ENCODE measurements around the gene MDH1.
"Not testable (repeated sequence)": the region's sequence is repeated elsewhere in the genome, so short reads cannot be mapped to it uniquely, and the experiment has no call there.

The MDH1 gene

DNA sequence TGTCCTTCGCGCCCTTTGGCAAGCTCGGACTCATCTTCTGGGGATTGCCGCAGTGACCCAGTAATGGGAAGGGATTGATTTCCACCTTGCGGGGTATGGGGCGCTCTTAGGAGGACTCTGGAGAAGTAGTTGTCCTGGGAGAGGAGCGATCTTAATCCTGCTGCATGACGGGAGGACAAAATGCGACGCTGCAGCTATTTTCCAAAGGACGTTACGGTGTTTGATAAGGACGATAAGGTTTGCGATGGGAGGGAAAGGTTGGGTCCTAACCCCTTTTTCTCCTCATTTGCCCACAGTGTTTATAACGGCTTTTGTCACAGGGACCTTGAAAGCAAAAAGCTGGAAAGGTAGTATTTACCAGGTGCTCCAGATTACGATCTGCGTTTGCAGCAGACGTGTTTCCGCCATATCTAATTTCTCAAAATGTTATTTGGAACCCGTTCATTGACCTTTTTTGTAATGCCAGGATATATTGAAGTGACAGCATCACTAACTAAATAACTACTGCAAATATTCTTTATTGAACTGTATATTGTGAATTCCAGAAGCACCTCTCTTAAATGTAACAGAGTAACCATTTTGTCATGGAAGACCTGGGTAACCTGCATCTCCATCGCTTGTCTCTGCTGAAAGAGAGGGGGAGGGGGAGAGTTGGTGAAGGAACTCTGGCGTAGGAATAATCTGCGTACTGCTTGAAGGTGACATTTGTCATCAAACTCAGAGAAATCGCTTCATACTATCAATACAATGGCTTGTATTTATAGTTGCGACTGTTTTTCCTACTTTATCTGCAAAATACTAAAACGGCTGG, 590 bp downstream of the MDH1 start:
- peak; percentile 15 for DNase-seq

DNA sequence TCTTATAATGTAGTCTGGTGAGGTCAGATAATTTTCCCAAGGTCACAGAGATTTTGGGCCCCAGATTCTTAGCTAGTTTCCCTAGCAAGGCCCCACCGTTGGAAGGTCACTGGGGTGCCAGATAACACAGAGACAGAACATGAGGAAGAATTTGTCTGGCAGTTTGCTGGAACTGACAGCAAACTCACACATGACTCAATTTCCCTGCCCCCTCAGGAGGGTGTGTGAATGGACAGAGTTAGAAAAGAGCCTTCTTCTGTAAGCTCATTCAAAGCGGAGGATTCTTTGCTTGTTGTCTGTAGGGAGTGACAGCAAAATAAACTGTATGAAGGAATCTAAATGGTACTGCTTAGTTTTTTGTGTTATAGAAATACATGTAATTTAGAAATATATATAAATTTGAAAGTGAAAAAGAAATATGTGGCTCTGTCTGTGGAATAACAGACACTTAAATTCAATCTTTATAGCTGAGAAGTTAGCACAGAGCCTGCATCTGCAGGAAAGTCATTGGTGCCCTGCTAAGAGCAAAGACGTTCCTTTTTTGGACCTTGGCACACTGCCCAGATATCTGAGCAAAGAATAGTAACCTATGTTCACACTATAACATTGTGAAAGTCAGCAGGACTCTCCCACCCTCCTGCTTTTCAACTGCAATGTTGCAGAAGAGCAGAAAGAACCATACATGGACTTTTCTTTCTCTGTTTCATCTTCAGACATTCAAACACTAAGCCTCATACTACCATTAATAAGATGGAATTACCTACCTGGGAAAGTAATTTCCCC, 2.1 kb downstream of the MDH1 start:
- peak; percentile 71 for DNase-seq

DNA sequence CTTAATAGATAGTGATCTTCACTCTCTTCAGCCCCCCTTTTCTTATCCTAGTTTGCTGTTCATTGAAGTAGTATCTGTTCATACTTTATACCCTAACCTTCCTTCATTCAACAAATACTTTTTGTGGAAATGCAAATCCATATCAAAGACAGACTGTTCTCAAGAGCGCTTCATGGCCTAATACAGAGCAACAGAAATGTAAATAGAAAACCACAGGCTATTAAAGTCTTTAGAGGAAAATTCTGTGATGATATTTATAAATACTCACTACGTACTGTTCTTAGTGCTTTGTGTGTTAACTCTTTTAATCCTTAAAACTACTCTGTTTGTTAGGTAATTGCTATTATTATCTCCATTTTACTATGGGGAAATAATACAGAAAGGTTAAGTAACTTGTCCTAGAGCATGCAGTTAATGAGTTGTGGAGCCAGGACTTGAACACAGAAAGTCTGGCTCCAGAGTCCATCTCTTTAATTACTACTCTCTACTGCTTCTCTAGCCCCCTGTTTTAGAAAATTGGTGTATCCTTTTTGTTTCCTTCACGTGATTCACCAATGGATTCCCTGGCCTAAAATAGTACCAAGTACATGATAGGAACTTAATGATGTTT, 2.9 kb downstream of the MDH1 start:
- DNase-seq = no peak

DNA sequence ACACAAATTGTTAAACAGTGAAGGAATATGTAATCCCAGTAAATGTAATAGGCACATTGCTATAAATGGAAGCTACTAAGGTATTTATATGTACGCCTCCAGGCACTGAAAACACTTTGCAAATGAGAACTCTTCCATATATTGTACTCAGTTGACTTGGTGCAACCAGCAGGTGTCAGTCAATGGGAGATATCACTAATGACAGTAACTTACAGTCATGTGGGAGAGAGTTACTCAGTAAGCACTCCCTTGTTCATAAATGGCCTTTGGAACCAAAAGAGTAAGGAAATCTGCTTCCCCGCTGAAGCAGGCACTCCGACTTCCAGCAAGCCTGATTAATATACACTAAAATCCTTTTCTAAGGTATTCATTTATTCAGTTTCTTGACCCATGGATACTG, 5.9 kb downstream of the MDH1 start:
- DNase-seq = peak; percentile 13

DNA sequence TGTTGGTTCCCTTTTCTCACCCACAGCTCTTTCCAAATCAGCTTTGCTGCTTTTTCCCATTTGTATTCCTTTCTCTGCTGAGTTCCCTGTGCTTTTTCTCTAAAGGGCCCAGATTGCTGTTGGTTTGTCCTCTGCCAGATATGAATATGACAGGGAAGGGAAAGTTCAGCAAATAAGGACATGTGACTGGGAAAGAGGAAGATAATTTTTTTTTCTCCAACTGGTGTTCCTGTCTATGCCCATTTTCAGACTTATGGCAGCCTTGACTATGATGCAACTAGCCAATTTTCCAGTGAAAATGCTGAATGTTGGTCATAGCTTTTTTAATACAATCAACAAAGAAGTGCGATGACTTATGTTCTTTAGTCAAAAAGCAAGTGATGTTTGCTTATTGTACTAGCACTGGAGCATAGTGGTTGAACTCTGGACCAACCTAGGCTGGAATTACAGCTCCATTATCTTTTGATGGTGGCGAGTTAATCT, 7.7 kb downstream of the MDH1 start:
- DNase-seq = no peak

DNA sequence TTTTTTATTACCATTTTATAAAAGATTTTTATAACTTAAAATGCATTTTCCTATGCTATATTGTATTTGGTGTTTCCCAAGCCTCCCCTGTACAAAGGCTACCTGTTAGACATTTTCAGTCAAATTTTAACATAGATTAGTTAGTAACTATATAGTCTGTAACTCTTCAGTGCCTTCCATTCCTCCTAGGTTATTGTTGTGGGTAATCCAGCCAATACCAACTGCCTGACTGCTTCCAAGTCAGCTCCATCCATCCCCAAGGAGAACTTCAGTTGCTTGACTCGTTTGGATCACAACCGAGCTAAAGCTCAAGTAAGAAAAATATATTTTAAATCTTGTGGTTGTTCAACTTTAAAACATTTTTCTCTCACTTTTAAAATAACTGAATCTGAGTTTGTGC, 10.2 kb downstream of the MDH1 start:
- no peak for DNase-seq

DNA sequence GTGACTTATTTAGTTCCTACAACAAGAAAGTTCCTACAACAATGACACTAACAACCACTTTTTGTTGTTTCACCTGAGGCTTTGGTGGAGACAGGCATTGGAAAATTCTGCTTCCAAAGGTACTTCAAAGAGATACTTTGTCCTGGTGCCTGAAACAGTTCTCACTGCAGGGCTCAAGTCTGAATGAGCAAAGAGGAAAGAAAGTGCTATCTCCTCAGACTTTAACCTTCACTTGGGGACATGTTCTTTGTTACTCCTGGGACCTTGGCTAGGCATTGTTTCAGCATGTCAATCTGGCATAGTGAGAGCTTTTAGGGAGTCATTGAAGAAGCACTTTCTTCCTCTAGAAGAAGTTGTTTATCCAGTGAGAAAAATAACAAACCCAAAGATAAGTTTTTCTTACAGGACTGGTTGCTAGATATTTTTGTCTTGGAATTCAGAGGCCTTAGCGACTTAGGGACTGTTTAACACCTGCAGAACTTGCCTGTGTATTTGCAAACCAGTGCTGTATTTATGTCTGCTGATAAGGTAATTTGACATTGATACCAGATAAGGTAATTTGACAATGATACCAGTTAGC, 12.2 kb downstream of the MDH1 start:
- no peak for DNase-seq

DNA sequence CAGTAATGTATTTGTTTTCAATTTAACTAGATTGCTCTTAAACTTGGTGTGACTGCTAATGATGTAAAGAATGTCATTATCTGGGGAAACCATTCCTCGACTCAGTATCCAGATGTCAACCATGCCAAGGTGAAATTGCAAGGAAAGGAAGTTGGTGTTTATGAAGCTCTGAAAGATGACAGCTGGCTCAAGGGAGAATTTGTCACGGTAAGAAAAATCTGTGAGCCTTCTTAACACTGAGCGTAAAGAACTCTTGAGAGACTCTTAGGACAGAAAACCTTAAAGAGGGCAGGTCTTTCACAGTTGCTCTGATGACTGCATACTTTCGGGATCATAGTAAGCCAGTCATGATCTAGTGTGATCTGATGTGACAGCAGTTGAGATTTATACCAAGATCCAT, 15.9 kb downstream of the MDH1 start:
- DNase-seq = no peak

DNA sequence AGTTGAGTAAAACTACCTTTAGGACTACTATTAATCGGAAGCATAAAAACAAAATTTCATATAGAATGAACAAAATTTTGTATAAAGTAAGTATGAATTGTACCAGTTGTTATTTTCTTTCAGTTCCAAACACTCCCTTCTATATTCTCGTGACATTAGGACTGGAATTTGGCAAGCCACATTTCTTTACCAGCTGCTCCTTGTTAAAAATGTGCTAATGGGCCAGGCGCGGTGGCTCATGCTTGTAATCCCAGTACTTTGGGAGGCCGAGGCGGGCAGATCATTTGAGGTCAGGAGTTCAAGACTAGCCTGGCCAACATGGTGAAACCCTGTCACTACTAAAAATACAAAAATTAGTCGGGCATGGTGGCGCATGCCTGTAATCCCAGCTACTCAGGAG, 20.1 kb downstream of the MDH1 start:
- DNase-seq = not testable (repeated sequence)

DNA sequence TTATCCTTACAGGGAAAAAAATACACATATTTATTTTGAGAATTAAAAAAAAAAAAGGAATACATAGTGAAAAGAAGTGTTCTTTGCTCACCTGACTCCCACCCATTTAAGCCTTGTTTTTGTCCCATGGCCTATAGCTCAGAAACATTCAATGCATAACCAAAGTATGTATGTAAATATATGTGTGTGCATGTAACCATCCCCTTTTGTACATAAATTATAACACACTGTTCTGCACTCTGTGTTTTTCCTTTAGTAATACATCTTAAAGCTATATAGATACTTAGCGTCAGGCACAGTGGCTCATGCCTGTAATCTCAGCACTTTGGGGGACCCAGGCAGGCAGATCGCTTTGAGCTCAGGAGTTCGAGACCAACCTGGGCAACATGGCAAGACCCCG, 21.8 kb downstream of the MDH1 start:
- DNase-seq = no peak

DNA sequence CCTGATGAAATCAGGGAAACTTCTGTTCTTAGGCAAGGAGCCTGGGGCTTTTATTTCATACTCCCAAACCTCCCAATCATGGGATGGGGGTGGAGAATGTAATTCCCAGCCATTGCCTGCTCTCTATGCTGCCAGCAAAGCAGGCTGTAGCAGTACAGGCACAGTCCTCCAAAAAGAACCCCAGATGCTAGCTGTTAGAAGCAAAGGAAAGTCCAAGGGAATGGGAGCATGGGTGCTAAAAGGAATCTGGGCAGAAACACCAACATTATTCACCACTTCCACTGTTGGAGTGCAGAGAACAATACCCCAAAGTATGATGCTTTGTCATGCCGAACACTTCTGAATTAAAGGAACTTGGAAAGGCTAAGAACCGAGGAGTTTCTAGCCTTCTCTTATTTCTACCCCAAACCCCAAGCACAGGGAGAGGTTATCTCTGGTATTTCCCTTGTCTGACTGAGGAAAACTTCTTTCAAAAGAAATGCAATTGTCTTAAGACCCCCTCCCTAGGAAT, 24.7 kb downstream of the MDH1 start:
- no peak for DNase-seq

DNA sequence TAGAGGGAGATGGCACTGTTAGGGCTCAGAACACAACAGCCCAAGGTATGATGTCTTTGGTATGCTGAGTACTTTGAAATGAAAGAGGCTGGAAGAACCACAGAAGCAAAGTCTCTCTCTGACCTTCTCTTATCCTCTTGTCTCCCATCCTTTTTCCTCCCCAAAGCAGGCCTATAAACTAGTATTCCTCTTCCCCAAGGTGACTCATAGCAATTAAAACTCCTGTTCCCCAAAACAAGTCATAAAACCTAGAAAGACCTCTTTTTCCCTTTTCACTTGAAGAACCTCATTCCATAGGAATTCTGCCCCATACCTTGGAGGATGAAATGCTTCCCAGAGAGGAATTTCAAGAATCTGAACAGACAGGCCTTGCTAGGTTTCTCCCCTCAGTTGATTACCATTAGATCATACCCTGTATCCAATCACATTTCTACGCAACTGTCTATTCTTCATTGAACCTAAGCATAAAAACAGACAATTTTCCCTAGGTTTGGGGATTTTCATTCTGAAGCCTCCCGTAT, 25.7 kb downstream of the MDH1 start:
- DNase-seq = no peak

DNA sequence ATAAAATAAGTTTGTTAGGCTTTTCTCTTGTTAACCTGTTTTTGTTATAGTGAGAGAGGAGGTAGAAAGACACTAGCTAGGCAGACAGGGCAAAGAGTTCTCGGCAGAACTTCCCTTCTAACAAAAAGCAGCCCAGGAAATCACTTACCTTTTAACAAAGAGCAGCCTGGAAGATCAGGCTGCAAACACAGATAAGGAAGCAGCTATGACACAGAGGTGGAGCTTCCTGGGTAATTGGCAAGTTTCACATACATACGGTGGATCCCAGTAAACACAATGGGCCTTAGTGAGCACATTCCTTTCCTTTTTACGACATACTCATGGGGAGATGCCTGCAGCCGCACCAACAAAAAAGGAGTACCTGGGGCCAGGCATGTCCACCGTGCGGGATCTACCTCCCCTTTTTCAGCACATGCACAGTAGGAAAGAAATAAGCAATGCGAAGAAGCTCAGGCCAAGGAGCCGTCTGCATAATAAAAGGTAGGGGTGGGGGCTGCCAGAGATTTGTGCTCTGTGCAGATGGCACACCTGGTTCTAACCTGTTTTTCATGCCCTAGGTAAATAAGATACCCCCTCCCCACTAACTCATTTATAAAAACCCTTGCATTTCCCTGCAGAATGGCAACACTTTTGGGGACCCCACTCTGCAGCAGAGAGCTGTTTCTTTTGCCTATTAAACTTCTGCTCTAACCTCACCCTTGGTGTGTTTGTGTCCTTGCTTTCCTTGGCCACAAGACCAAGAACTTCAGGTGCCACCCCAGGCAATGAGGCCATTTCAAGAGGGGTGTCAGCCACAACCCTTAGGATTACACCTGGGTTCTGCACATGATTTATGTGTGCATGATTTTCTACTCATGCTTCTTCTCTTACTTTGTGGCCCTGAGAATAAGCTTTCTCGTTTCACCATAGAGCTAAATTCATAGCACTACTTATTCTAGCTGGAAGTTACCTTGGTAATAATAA, 26.5 kb downstream of the MDH1 start:
- DNase-seq = no peak

DNA sequence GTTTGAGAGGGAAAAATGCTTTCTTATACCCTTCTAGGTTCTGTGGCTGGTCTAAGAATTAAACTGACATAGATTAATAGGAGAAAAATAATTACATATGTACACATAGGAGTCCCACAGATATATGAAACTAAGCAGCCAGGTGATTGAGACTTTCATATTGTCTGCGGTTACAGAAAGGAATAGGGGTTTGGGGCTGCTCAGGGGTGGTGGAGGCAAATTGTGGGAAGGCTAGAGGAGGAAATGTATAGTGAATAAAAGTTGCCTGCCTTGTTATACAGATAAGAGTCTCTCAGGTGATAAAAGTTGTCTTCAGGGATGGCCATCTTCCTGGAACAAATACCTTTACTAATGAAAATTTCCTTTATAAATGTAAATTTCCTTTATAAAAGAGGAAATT, 28.6 kb downstream of the MDH1 start:
- no peak for DNase-seq

DNA sequence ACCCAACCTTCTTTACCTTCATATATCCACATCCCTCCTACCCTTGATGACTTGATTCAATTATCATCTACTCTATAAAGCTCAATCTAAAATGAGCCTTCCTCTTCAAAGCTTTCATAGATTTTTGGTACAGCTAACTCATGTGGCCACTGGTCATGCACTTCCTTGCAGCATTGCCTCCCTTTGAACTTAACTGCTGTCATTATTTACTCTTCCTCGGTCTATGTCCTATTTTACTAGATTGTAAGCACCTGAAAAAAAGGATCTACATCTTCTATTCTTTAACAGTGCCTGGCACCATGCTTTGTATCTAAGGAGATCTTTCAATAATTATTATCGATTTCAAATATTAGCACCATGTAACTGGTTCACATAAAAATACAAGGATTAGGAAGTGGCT, 30.6 kb downstream of the MDH1 start:
- DNase-seq = no peak

DNA sequence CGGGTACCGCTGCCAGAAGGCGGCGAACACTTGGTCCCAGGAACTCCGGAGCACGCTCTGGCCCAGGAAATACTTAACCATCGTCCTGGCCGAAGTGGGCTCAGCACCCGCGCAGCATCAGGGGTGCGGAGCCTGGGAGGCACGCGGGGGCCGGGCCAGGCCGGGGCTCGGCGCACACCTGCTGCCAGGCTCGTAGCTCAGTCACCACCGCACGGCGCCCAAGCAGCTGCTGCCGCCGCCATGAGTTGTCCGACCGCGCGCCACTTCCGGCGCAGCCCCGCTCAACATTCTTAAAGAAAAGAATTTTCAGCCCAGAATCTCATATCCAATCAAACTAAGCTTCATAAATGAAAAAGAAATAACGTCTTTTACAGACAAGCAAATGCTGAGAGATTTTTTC, 34.0 kb downstream of the MDH1 start:
- no peak for DNase-seq

DNA sequence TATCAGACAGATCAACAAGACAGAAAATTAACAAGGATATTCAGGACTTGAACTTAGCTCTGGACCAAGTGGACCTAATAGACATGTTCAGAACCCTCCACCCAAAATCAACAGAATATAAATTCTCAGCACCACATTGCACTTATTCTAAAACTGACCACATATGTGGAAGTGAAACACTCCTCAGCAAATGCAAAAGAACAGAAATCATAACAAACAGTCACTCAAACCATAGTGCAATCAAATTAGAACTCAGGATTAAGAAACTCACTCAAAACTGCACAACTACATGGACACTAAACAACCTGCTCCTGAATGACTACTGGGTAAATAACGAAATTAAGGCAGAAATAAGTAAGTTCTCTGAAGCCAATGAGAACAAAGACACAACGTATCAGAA, 35.0 kb downstream of the MDH1 start:
- not testable (repeated sequence) for DNase-seq

DNA sequence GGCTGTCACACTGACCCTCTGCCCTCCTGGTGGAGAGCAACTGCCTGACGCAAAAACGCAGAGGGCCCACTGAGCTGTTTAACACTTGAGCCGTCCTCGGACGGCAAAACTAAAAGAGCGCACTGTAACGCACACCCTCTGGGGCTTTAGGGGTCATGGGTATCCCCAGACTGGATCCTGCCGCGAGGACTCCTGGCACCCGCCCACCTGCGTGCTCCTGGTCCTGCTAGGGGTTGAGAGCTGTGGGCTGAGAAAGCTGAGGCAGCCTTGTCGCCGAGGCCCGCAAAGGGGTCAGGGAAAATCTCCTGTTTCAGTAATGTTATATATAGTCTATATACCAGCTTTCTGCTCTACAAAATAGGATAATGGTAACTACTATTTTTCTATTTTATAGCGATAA, 39.1 kb downstream of the MDH1 start:
- no peak for DNase-seq

DNA sequence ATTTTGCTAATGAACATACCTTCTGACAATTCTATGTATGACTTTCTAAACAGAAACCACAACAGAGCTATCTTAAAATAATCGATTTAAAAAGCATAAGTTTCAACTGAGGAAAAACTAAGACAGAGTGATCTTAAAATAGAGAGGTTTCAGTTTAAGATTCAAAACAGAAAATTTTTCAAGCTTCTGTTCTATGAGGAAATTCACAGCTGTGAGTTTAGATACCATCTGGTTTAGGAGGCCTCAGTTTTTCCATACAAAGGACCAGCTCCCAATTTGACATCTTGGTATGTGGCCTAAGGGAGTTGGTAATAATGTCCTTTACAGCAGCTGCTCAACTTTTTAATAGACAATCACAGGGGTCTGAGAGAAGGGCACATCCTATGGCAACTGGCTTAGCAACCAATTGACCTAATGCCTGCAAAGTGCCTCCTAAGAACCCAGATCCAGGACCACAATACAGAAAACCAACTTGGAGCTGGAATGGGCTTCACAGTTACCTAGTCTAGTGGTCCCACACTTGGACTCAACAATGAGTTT, 39.7 kb downstream of the MDH1 start:
- no peak for DNase-seq

DNA sequence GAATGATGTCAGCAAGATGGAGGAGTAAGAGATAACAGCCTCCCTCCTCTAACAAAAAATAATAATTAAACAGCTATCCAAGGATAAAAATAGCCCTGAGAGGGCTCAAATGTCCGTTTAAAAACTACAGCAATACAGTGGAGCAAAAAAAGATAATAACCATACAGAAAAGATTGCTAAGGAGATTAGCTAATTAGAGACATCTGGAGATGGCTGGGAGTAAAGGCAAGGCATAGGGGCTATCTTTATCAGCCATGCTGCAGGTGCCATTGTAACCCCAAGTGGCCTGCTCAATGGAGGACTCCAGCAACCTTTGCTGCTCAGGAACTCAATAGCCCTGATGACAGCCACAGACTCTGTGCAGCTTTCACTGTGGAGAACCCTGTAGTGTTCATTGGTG, 42.7 kb downstream of the MDH1 start:
- DNase-seq = peak; percentile 2

DNA sequence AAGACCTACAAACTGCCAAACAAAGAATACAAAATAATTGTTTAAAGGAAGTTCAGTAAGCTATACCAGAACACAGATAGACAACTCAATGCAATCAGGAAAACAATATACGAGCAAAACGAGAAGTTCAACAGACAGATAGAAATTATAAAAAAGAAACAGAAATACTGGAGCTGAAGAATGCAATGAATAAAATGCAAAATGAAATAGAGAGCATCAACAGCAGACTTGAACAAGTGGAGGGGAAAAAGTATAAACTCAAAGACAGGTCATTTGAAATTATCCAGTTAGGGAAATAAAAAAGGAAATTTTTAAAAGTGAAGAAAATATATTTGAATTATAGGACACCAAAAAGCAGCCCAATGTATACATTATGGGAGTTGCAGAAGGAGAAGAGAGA, 43.6 kb downstream of the MDH1 start:
- DNase-seq = no peak

DNA sequence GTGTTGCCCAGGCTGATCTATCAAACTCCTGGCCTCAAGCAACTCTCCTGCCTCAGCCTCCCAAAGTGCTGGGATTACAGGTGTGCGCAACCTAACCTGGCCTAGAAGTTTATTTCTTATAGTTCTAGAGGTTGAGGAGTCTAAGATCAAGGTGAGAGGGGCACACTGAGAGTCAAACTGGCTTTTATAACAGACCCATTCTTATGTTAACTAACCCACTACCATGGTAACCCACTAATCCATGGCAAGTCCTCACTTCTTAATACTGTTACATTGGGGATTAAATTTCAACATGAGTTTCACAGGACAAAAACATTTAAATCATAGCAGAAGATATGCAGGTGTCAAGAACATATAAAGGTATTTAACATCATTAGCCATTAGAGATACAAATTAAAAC, 50.6 kb downstream of the MDH1 start:
- no peak for DNase-seq

All from hematopoietic multipotent progenitor cell treated with erythropoietin and hydrocortisone succinate and interleukin-3 and kit ligand, for 8 days (in vitro differentiated cells).